G401 (cell line): ENCODE measurements around the gene ENTR1. TPM values are rescaled to one million over a fixed set of nuclear protein-coding genes. Genes with fewer than 3 reads are reported as not detected.

ENCODE experiments used
- DNase-seq: peaks from one replicate; pipeline ENCODE4 v3.0.0-alpha.2; 2015; ENCODE audit warnings: low spot score
- in situ Hi-C: cut with HindIII; loops from 2 replicates; pipeline ENCODE4 v1.10.0; 2016; ENCODE audit warnings: low sequenced_read_pairs, mixed read lengths
- total RNA-seq: library from RNA; depleted of rRNA; stranded (reverse); fragments of >200 nt; shearing (Covaris generic); gene quantifications from 2 replicates; pipeline ENCODE4 v1.2.3, GENCODE V29; 2014; rRNA removed

ENTR1 gene
- total RNA-seq, 1 experiment from 2014 or later, result 97.9 TPM

DNA sequence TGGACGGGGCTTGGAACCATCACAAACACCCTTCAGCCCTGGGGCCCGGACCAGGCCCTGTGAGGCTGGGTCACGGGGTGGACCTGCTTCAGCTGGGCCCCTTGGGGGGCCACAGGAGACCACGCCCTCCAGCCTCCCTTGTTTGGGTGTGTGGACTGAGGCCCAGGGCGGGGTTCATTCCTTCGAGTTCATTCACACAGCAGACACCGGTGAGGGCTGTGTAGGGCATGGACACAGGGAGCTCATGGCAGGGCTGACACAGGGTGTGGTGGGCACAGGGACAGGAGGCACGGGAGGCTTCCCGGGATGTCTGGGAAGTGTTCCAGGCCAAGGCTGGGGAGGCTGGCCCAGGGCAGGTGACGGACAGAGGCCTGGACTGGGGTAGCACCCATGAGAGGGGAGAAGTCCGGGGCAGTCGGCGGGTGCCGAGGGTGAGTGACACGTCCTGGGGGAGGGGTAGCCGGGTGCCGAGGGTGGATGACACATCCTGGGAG is 55.8 kb downstream of the ENTR1 start:
- no peak for DNase-seq

DNA sequence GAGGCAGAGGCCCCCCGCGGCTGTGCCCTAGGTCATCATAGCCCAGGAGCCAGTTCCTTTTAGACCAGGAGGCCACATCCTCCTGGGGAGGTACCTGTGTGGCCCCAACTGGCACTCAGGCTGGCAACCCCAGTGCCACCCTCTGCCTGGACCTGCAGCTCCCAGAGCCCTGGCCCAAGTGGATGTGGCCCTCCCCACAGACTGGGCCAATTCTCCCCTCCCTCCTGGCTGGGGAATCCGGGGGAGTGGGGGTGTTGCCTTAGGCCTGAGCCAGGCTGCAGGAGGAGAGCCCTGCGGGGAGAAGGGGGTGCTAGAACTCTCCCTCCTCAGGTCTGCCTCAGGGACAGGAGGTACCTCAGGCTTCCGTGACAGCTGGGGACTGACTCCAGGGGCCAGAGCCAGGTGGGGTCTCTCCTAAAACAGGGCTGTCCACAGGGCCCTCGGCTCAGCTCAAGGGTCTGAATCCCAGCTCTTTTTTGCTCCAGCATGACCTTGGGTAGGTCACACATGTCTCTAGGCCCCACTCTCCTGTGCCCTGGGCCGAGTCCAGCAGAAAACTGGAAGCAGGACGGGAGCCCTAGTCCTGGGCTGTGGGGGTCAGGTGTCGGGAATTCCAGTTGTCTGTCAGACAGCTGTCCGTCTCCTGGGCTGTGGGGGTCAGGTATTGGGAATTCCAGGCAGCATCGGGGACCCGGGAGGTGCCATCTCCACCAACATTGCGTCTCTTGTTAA is 56.5 kb downstream of the ENTR1 start:
- no peak for DNase-seq
- in situ Hi-C loops, result no loop called here

More for the DNA sequence above, 55.8 kb downstream of the ENTR1 start:
- in situ Hi-C loops, result no loop called here

DNA sequence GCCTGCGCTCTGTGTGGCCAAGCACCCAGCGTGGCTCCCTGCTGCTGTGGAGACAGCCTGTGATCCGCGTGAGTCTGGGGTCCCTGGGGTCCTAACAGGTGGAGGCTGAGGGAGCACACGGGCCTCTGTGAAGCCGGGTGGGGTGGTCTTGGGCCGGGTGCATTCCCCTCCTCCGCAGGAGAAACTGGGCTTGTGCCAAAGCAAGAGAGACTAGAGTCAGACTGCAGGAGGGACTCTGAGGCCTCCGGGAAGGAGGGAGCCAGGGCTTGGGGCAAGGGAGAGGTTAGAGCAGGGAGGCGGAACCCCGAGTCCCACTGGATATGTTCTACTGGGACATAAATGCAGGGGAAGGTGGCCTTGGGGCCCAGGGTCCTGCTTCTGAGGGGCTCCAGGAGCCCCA is 57.3 kb downstream of the ENTR1 start:
- in situ Hi-C loops, result no loop called here
- DNase-seq, result no peak

GRCh38 chr9:136352682-136353081 is 57.7 kb downstream of the ENTR1 start:
- DNase-seq, result no peak
- in situ Hi-C loops, result no loop called here

Other genes starting within 250 kb of the ENTR1 start
- gene LHX3, start 205.5 kb downstream of the ENTR1 start, total RNA-seq, result not detected in 2 replicates
- gene QSOX2, start 164.8 kb downstream of the ENTR1 start, total RNA-seq, result 9.0 and 13.7 TPM in 2 replicates
- gene CCDC187, start 106.5 kb downstream of the ENTR1 start, total RNA-seq, result 0.55 and 0.61 TPM in 2 replicates
- gene GPSM1, start 83.1 kb downstream of the ENTR1 start, total RNA-seq, result 49.1 and 50.3 TPM in 2 replicates
- gene DNLZ, start 46.9 kb downstream of the ENTR1 start, total RNA-seq, result 34.2 and 70.6 TPM in 2 replicates
- gene CARD9, start 36.9 kb downstream of the ENTR1 start, total RNA-seq, result 0.25 and 0.98 TPM in 2 replicates
- 12.4 and 17.2 TPM in 2 replicates for gene SNAPC4, start 10.4 kb downstream of the ENTR1 start, total RNA-seq
- gene PMPCA, start within 50 bp of the ENTR1 start, total RNA-seq, result 129 and 146 TPM in 2 replicates
- 6.1 and 11.8 TPM in 2 replicates for gene INPP5E, start 29.2 kb upstream of the ENTR1 start, total RNA-seq
- 4.1 and 7.2 TPM in 2 replicates for gene SEC16A, start 72.4 kb upstream of the ENTR1 start, total RNA-seq
- gene NOTCH1, start 135.4 kb upstream of the ENTR1 start, total RNA-seq, result 10.9 and 13.8 TPM in 2 replicates